HG03103 (cell line): ENCODE measurements around the gene CD300H.

Experiments
- ATAC-seq: cut with Tn5 transposase; IDR thresholded peaks from one replicate; pipeline ENCODE4 v1.9.1; 2021; ENCODE audit warnings: low read depth; ENCODE audit not compliant: unreplicated experiment

Gene CD300H

GRCh38 chr17:74512036-74512435 is 55.3 kb downstream of the CD300H start:
- no peak for ATAC-seq
